Neural progenitor cell (in vitro differentiated cells): Measurements from ENCODE around the gene RELCH.

Source experiments
- EZH2 ChIP-seq: fragments of 200-600 bp; sonication (generic); IDR thresholded peaks from 2 replicates; pipeline ENCODE4 v1.6.1; 2017; ENCODE audit warnings: antibody characterized with exemption, mild to moderate bottlenecking, moderate library complexity
- EZH2phosphoT487 ChIP-seq: fragments of 200-600 bp; sonication (generic); IDR thresholded peaks from 2 replicates; pipeline ENCODE4 v1.6.1; 2017; ENCODE audit warnings: antibody characterized with exemption
- TF ChIP-seq, protein P1 (sequence below): fragments of 200-600 bp; sonication (generic); IDR thresholded peaks from 2 replicates; pipeline ENCODE4 v1.5.1; 2017; ENCODE audit warnings: antibody characterized with exemption, mild to moderate bottlenecking

DNA sequence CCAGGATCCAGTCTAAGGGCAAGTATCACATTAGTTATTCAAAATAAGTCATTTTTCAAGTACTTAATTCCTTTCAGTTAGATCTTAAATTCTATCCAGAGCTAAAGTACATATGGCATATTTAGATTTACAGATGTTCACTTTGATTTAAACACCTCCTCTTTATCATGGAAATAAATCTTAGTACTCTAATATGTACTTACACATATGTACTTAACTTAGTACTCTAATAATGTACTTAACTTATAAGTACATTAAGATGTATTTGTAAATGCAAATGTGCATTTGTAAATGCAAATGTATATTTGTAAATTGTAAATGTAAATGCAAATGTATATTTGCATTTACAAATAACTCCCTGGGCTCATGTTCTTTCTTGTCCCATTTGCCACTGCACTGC is 14.8 kb upstream of the RELCH start:
- TF ChIP-seq, protein P1, sequence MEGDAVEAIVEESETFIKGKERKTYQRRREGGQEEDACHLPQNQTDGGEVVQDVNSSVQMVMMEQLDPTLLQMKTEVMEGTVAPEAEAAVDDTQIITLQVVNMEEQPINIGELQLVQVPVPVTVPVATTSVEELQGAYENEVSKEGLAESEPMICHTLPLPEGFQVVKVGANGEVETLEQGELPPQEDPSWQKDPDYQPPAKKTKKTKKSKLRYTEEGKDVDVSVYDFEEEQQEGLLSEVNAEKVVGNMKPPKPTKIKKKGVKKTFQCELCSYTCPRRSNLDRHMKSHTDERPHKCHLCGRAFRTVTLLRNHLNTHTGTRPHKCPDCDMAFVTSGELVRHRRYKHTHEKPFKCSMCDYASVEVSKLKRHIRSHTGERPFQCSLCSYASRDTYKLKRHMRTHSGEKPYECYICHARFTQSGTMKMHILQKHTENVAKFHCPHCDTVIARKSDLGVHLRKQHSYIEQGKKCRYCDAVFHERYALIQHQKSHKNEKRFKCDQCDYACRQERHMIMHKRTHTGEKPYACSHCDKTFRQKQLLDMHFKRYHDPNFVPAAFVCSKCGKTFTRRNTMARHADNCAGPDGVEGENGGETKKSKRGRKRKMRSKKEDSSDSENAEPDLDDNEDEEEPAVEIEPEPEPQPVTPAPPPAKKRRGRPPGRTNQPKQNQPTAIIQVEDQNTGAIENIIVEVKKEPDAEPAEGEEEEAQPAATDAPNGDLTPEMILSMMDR = no peak
- TF ChIP-seq EZH2phosphoT487 (no peak), EZH2 (no peak)
